ENCODE measurements around the gene RAB3D.
"Not testable (repeated sequence)": the region's sequence is repeated elsewhere in the genome, so short reads cannot be mapped to it uniquely, and the experiment has no call there.

RAB3D gene, protein sequence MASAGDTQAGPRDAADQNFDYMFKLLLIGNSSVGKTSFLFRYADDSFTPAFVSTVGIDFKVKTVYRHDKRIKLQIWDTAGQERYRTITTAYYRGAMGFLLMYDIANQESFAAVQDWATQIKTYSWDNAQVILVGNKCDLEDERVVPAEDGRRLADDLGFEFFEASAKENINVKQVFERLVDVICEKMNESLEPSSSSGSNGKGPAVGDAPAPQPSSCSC

GRCh38 chr19:11339254-11340098 lies at the start of gene RAB3D:
RAB3D (minus strand) TSS chr19:11339657; CDS start chr19:11337399, 2,258 bp downstream.
- DNase-seq = peak; percentile 91

DNA sequence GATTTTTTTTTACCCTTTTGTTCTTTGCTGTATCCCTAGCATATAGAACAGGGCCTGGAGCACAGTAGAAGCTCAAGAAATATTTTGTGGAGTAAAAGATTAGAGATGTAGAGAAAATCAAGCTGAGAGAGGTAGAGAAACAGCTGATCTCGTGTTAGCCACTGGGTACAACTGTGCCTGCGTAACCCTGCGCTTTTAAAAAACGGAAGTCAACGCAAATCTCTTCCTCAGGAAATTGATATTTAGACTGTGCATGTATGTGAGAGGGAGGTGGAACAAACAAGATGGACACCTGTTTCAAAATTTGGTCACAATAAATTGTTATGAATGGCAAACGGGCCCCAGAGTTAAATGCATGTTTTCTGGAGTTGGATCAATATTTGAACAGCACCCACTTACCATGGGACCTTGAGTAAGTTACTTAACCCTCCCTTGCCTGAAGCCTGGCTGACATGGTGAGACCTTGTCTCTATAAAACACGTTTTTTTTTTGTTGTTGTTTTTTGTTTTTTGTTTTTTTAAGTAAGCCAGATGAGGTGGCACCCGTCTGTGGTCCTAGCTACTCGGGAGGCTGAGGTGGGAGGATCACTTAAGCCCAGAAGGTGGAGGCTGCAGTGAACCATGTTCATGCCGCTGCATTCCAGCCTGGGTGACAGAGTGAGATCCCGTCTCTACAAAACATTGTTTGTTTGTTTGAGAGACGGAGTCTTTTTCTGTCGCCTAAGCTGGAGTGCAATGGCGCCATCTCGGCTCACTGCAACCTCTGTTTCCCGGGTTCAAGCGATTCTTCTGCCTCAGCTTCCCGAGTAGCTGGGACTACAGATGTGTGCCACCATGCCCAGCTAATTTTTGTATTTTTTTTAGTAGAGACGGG lies 47.9 kb upstream of the RAB3D start:
- DNase-seq = no peak

DNA sequence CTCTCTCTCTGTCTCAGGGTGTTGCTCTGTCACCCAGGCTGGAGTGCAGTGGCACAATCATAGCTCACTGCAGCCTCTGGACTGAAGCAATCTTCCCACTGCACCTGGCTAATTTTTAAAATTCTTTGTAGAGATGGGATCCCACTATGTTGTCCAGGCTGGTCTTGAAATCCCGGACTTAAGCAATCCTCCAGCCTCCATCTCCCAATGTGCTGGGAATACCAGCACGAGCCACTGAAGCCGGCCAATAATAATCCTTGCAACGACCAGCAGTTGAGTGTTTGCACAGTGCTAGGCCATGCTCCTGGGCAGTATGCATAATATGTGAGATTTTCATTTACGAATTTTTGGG lies 45.3 kb upstream of the RAB3D start:
- no peak for DNase-seq

- DNase-seq = no peak
Observed at GRCh38 chr19:11383706-11384048, 44.2 kb upstream of the RAB3D start.

- DNase-seq = peak; percentile 75
Observed at GRCh38 chr19:11382898-11383705, 43.6 kb upstream of the RAB3D start.

DNA sequence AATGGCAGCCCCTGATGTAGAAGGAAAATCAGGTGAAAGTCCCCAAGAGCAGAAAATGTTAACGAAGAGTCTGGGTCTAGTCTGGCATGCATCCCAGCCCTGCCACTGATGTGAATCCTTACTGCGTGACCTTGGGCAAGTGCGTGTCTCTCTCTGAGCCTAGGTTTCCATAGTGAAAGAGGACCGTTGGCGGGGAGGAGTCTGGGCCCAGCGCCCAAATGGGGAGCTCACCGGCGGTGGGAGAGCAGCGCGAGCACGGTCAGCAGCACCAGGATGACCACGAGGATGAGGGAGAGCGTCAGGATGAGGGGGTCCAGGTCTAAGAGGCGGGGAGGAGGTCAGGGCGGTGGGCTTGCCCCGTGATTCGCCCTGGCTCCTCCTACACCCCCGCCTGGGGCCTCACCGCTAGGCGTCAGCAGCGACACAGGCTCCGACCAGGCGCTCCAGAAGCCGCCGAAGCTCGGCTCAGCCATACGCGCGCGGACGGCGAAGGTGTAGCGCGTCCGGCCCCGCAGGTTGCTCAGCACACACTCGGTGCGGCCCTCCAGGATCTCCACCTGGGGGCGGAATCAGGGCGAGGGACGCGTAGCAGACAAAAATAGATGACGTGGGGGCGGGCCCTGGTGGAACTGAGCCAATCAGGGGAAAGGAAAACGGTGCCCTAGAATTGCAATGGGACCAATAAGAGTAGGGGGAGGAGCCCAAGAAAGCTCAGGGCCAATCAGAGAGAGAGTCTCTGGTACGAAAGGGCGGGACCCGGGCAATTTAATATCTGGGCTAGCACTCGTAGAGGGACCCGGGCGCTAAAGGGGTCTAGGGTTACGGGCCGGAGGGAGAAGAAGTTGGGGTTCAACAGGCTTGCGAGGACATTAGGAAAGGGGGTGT lies 41.4 kb upstream of the RAB3D start:
- peak; percentile 97 for DNase-seq

DNA sequence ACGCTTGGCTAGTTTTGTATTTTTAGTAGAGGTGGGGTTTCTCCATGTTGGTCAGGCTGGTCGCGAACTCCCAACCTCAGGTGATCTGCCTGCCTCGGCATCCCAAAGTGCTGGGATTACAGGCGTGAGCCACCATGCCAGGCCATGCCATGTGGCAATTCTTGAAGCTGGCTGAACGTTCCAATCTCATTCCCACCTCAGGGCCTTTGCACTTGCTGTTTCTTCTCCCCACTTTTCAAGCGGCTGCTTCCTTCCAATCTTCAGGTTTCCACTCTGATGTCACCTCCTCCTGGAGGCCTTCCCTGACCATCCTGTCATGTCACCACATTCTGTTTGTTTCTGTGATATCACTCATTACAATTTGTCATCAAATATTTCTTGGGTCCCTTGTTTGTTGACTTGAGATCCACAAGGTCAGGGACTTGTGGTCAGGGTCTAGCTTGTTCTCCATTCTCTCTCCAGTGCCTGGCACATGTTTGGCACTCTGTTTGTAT lies 40.4 kb upstream of the RAB3D start:
- DNase-seq = no peak

GRCh38 chr19:11379269-11379845 lies 39.9 kb upstream of the RAB3D start:
- DNase-seq = not testable (repeated sequence)

DNA sequence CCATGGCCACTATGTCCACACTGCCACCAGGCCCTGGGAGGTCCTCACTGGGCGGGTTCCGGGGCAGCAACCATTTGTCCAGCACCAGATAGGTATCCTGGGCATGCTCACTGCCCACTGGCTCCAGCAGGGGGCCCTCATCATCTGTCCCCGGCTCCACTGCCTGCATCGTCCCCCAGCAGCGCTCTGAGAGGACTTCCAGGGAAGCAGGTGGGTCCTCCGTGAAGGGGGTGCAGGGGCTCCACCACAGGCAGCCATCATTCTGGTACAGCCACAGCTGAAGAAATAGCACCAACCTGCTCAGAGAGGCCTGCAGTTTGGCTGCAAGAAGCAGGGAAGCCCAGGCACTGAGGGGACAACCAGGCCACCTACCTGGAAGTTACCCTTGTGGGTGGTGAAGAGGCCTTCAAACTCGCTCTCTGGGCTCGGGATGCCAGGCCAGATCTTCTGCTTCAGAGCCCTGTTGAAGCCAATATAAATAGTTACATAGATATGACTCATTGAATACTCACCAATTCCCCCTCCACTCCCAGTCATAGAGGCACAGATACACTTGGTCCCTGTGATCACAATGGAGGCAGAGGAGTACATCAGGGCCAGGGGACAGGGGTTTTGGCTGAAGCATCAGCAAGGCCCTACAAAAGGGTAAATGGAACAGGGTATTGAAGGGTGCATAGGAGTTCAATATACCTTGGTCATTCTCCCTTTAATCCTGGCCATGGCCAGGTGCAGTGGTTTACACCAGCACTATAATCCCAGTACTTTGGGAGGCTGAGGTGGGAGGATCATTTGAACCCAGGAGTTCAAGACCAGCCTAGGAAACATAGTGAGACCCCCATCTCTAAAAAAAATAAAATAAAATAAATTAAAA lies 39.1 kb upstream of the RAB3D start:
- DNase-seq = no peak

DNA sequence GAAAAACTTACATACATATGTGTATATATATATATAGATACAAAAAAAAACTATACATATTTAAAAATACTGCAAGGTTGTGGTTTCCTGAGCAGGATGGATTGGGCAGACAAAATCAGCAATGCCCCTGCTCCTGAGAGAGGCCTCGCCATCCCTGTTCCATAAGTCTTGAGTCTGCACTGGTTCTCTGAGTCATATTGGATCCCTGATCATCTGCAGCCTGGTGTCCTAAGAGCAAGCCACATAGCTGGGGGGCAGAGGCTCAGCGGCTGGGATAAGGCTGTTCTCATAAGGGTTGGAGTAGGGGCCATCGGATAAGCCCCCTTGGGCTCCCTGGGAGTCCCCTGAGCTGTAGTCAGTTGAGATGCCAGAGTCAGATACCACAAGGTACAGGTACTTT lies 38.3 kb upstream of the RAB3D start:
- no peak for DNase-seq

DNA sequence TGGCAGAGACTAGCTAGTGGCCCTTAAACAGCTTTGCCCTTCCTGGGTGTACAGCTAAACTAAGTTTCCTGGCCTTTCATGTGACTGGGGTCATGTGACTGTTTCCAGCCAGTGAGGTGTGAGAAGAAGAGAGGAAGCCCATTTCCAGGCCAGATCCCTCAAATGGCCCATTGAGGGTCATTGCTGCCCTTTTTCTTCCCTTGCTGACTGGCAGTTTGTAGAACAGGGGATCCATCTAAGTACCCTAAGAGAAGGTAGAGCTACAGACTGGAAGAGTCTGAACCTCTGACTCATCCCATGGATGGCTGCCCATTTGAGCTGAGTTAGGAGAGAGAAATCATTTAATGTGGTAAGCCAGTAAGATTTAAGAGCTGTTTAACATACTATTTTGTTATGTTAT lies 37.8 kb upstream of the RAB3D start:
- no peak for DNase-seq

DNA sequence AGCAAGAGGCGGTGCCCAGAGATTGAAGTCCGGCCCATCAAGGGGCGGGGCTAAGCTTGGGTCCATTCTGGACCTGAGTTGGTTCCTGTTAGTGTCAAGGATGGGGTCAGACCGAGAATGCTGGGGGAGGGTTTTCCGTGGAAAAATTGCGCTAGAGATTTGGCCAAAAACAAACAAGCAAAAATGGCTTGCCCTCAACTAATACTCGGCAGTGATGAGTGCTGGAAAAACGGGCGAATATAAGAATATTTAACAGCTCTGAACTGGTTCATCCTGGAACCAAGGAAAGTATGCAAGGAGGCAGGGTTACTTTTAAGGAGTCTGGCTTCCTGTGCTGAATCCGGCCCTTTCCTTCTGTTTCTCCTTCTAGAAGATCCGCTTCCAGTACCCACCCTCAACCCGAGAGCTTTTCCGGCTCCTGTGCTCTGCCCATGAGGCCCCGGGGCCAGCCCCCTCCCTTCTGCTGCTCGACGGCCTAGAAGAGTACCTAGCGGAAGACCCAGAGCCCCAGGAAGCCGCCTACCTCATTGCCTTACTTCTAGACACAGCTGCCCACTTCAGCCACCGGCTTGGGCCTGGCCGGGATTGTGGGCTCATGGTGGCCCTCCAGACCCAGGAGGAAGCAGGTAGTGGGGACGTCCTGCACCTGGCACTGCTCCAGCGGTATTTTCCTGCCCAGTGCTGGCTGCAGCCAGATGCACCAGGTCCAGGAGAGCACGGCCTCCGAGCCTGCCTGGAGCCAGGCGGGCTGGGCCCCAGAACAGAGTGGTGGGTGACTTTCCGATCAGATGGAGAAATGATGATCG lies 35.9 kb upstream of the RAB3D start:
- DNase-seq = peak; percentile 84

- DNase-seq = peak; percentile 98
Observed at GRCh38 chr19:11374433-11375142, 35.1 kb upstream of the RAB3D start, which contains the start of gene SWSAP1. SWSAP1 (plus strand) TSS chr19:11374666; CDS start chr19:11374681, 15 bp downstream.

DNA sequence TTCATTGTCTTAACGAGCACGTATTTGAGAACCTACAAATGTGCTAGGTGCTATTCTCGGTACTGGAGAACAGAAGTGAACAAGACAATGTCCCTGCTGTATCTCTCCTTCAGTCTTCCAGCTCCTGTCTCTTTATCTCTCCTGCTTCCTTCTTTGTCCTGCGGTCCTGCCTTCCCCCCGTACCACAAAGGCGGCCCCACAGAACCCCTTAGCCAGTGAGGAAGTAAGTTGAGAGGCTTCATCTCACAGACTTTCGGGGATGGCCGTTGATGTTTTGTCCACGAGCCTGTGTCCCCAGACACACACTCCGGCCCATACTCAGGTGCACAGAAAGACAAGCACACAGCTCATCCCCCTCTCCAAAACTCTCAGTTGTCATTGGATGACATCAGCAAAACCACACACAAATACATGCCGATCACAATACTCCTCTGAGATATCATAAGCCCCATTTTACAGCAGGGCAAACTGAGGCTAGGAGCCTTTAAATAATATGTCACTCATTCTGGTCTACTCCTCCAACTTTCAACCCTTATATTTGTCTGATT lies 34.5 kb upstream of the RAB3D start:
- DNase-seq = no peak

GRCh38 chr19:11373166-11373884 lies 33.9 kb upstream of the RAB3D start:
- no peak for DNase-seq

DNA sequence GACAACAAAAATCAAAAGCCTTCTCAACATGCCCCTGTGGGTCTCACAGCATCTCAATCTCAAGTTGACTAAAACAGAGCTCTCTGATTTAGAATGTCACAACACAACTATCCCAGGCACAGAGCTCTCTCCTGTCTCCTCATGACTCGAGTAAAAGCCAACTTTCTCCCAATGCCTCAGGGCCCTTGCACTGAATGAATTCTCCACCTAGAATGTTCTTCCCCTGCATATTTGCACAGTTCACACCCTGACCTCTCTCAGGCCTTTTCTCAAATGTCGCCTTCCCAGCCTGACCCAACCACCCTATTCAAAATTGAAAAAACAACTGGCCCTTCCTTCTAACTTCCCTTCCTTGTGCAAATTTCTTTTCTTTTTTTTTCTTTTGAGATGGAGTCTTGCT lies 31.3 kb upstream of the RAB3D start:
- no peak for DNase-seq

- no peak for DNase-seq
Observed at GRCh38 chr19:11367528-11367927, 28.1 kb upstream of the RAB3D start.

Data from activated CD8-positive, alpha-beta memory T cell treated with anti-CD3 and anti-CD28 coated beads for 24 hours (primary cell).